ENCODE results near the gene MAP2K5. TPM values are rescaled to one million over a fixed set of nuclear protein-coding genes. Genes with fewer than 3 reads are reported as not detected.

The MAP2K5 gene
- total and polyA plus RNA-seq, 4 donors = 3.8 to 6.4 (median 5.6) TPM

- TF ChIP-seq ZBTB33 (IDR thresholded peaks at IDR 0.05) = no peak
Measured at GRCh38 chr15:67829647-67830504, 287.4 kb downstream of the MAP2K5 start (continued).

GRCh38 chr15:67831363-67831762 is 288.9 kb downstream of the MAP2K5 start:
- no peak overlapping the region for H3K9ac ChIP-seq (ENCODE audit: low read depth in 1 of 2, low read length in 2 of 2)
- peaks cover 30 to 66% (median 46%) of the 10 kb centered on the region in 4 donors for H3K4me1 ChIP-seq (ENCODE audit: control insufficient read depth in 4 of 4, insufficient read depth in 4 of 4, low read length in 3 of 4)
- no peaks in the 10 kb centered on the region for H3K36me3 ChIP-seq (ENCODE audit: control insufficient read depth in 4 of 4, insufficient read depth in 3 of 4, low read depth in 1 of 4, low read length in 3 of 4)
- peaks cover 3 to 19% (median 9%) of the 10 kb centered on the region in 4 donors for H3K27me3 ChIP-seq (ENCODE audit: control insufficient read depth in 4 of 4, insufficient read depth in 4 of 4, low read length in 3 of 4)
- DNase-seq (ENCODE audit: low spot score) = no peak
- no peak overlapping the region for H3K4me3 ChIP-seq (ENCODE audit: low read depth in 1 of 3, low read length in 3 of 3)
- no peak overlapping the region for H3K27ac ChIP-seq (ENCODE audit: low read depth in 1 of 2, low read length in 2 of 2)
- TF ChIP-seq NR2F2 (IDR thresholded peaks at IDR 0.05) (no peak), CTCF (IDR thresholded peaks at IDR 0.05; ENCODE audit: low read depth, low read length, missing input control) (no peak), HNF4G (IDR thresholded peaks at IDR 0.05) (no peak), HNF4A (conservative IDR thresholded peaks at IDR 0.05) (no peak), RXRA (IDR thresholded peaks at IDR 0.05) (no peak), RAD21 (IDR thresholded peaks at IDR 0.05) (no peak), FOXA1 (IDR thresholded peaks at IDR 0.05) (no peak), MAX (IDR thresholded peaks at IDR 0.05) (no peak), EGR1 (IDR thresholded peaks at IDR 0.05; ENCODE audit: low read depth in 2 of 2) (no peak)
- peaks cover 0 to under 1% (median 0%) of the 10 kb centered on the region in 4 donors for H3K9me3 ChIP-seq (ENCODE audit: control insufficient read depth in 4 of 4, low read length in 3 of 4)

GRCh38 chr15:67832031-67832551 is 289.6 kb downstream of the MAP2K5 start:
- Histone ChIP-seq H3K27me3 (ENCODE audit: control insufficient read depth in 4 of 4, insufficient read depth in 4 of 4, low read length in 3 of 4) (peaks cover 3 to 19% (median 5%) of the 10 kb centered on the region in 4 donors), H3K9ac (ENCODE audit: low read depth in 1 of 2, low read length in 2 of 2) (no peak overlapping the region)

More at GRCh38 chr15:67832031-67832551, 289.6 kb downstream of the MAP2K5 start:
- no peak for DNase-seq (ENCODE audit: low spot score)
- Histone ChIP-seq H3K4me3 (ENCODE audit: low read depth in 1 of 3, low read length in 3 of 3) (no peak overlapping the region), H3K36me3 (ENCODE audit: control insufficient read depth in 4 of 4, insufficient read depth in 3 of 4, low read depth in 1 of 4, low read length in 3 of 4) (no peaks in the 10 kb centered on the region), H3K4me1 (ENCODE audit: control insufficient read depth in 4 of 4, insufficient read depth in 4 of 4, low read length in 3 of 4) (peaks cover 30 to 60% (median 46%) of the 10 kb centered on the region in 4 donors), H3K27ac (ENCODE audit: low read depth in 1 of 2, low read length in 2 of 2) (no peak overlapping the region), H3K9me3 (ENCODE audit: control insufficient read depth in 4 of 4, low read length in 3 of 4) (no peaks in the 10 kb centered on the region)
- TF ChIP-seq REST (IDR thresholded peaks at IDR 0.05) = no peak
- peak; percentile 62 to 67 for TF ChIP-seq RAD21 (IDR thresholded peaks at IDR 0.05)
- WGBS = 28% methylated on average over 9 of the region's 9 CpGs

All from liver (tissue), 9 donors.